Endodermal cell (in vitro differentiated cells): Measurements from ENCODE around the gene ZNF618. TPM values are rescaled to one million over a fixed set of nuclear protein-coding genes. Genes with fewer than 3 reads are reported as not detected.

Experiments
- DNase-seq: peaks from one replicate; pipeline ENCODE4 v3.0.0-alpha.2; 2017
- H3K27ac ChIP-seq: 2 replicates; pipeline ENCODE4 v1.5.1; 2013; ENCODE audit warnings: mild to moderate bottlenecking, low read depth, low read length, moderate library complexity
- H3K27me3 ChIP-seq: 2 replicates; pipeline ENCODE4 v1.6.1; 2013; ENCODE audit warnings: mild to moderate bottlenecking, low read length, moderate library complexity; ENCODE audit not compliant: insufficient read depth, control insufficient read depth, poor library complexity, severe bottlenecking
- H3K36me3 ChIP-seq: 2 replicates; pipeline ENCODE4 v1.7.0; 2013; ENCODE audit warnings: mild to moderate bottlenecking, low read length, moderate library complexity; ENCODE audit not compliant: control insufficient read depth, insufficient read depth
- H3K4me1 ChIP-seq: one replicate; pipeline ENCODE4 v1.7.0; 2013; ENCODE audit warnings: low read length; ENCODE audit not compliant: control insufficient read depth, insufficient read depth
- H3K4me3 ChIP-seq: 2 replicates; pipeline ENCODE4 v1.5.1; 2013; ENCODE audit warnings: mild to moderate bottlenecking, low read length, moderate library complexity
- H3K9ac ChIP-seq: 2 replicates; pipeline ENCODE4 v1.6.1; 2013; ENCODE audit warnings: mild to moderate bottlenecking, low read length, moderate library complexity; ENCODE audit not compliant: poor library complexity, severe bottlenecking; ENCODE audit errors: extremely low read depth
- H3K9me3 ChIP-seq: 2 replicates; pipeline ENCODE4 v1.6.1; 2013; ENCODE audit warnings: mild to moderate bottlenecking, low read length, moderate library complexity; ENCODE audit not compliant: control insufficient read depth
- H3K27ac Mint-ChIP-seq: 2 replicates; pipeline ENCODE4 v1.8.0; 2020; ENCODE audit warnings: mixed read lengths
- H3K27me3 Mint-ChIP-seq: 2 replicates; pipeline ENCODE4 v1.8.0; 2021; ENCODE audit warnings: mild to moderate bottlenecking, mixed read lengths; ENCODE audit not compliant: insufficient read depth
- H3K36me3 Mint-ChIP-seq: 2 replicates; pipeline ENCODE4 v1.8.0; 2020; ENCODE audit warnings: low read depth, mixed read lengths
- H3K4me1 Mint-ChIP-seq: 2 replicates; pipeline ENCODE4 v1.8.0; 2020; ENCODE audit warnings: mixed read lengths
- H3K4me3 Mint-ChIP-seq: 2 replicates; pipeline ENCODE4 v1.8.0; 2020; ENCODE audit warnings: mild to moderate bottlenecking, moderate library complexity, mixed read lengths
- H3K9me3 Mint-ChIP-seq: 2 replicates; pipeline ENCODE4 v1.8.0; 2020; ENCODE audit warnings: mild to moderate bottlenecking, mixed read lengths
- WGBS, 2 experiments: methylation state at CpG; one replicate each; pipeline versions ENCODE4 v1.1.5 to v1.1.7; 2013; ENCODE audit warnings: missing lambda C conversion rate in 2 of 2, mixed read lengths in 1 of 2; ENCODE audit not compliant: insufficient coverage in 1 of 2, insufficient read length in 1 of 2; 5-methylcytosine and 5-hydroxymethylcytosine counted together
- total RNA-seq, 2 donors: library from RNA; stranded (reverse); fragmentation: NEBNext Ultra II Directional in 1 of 2; extraction: Animal tissue kit (Norgen Biotek cat#: 25700) in 1 of 2; gene quantifications; 2 replicates in 1 of 2; 3 replicates in 1 of 2; pipeline ENCODE4 v1.2.1, GENCODE V29; 2021
- TF ChIP-seq, protein P1 (sequence below): fragments of 200-600 bp; sonication (generic); conservative IDR thresholded peaks from 2 replicates; pipeline ENCODE4 v1.5.0; 2021; ENCODE audit warnings: antibody characterized with exemption, mild to moderate bottlenecking

The ZNF618 gene
- total RNA-seq, 2 donors from 2014 or later, result 34.5 to 37.5 TPM

DNA sequence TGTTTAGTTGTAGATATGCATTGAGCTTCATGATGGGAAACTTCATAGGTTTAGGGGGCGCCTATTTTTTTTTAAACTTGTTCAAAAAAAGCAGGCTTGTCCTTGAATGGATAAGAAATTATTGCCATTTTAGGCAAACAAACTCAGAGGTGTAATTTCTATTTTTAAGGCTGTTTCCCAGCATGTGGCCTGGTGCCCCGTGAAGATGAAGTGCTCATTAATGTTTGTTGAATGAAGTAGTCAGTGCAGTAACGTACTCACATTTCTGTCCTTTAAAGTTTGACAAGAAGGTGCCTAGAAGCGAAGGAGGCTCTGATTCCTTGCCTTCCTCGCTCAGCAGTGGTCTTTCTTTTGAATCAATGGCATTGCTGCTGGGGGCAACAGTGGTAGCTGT lies 54.3 kb downstream of the ZNF618 start:
- 87% methylated on average over 2 to 5 of the region's 5 CpGs for WGBS, 2 experiments
- H3K27ac ChIP-seq, result no peak overlapping the region

DNA sequence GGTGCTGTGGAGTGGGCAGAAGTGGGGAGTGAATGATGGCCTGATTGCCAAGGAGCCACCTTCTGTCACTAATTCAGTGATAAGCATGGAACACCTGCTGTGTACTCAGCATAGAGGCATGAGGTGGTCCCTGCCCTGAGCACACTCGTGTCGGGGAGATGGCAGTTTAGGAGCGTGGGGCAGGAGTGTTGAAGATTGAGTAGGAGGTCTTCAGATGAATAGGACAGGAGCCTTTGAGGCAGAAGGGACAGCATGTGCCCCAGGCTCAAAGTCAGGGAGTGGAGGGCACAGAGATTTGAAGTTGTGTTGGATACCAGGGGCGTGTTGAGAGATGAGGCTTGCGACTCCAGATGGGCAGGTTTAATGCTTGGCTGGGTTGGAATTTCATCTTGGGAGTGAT lies 55.0 kb downstream of the ZNF618 start:
- peaks cover 35% of the 10 kb centered on the region for H3K9me3 ChIP-seq
- Mint-ChIP-seq H3K27ac (no peak overlapping the region), H3K36me3 (peaks cover 9% of the 10 kb centered on the region), H3K27me3 (no peaks in the 10 kb centered on the region), H3K4me1 (peaks cover 2% of the 10 kb centered on the region), H3K4me3 (no peak overlapping the region), H3K9me3 (peaks cover 30% of the 10 kb centered on the region)
- no peak overlapping the region for H3K9ac ChIP-seq
- TF ChIP-seq, protein P1, sequence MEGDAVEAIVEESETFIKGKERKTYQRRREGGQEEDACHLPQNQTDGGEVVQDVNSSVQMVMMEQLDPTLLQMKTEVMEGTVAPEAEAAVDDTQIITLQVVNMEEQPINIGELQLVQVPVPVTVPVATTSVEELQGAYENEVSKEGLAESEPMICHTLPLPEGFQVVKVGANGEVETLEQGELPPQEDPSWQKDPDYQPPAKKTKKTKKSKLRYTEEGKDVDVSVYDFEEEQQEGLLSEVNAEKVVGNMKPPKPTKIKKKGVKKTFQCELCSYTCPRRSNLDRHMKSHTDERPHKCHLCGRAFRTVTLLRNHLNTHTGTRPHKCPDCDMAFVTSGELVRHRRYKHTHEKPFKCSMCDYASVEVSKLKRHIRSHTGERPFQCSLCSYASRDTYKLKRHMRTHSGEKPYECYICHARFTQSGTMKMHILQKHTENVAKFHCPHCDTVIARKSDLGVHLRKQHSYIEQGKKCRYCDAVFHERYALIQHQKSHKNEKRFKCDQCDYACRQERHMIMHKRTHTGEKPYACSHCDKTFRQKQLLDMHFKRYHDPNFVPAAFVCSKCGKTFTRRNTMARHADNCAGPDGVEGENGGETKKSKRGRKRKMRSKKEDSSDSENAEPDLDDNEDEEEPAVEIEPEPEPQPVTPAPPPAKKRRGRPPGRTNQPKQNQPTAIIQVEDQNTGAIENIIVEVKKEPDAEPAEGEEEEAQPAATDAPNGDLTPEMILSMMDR, result no peak
- no peak overlapping the region for H3K4me3 ChIP-seq
- 91 to 96% methylated on average over 5 of the region's 5 CpGs for WGBS, 2 experiments
- peaks cover 2% of the 10 kb centered on the region for H3K4me1 ChIP-seq
- no peak overlapping the region for H3K27ac ChIP-seq
- H3K36me3 ChIP-seq, result no peaks in the 10 kb centered on the region
- no peak for DNase-seq
- no peaks in the 10 kb centered on the region for H3K27me3 ChIP-seq

More for the DNA sequence above, 54.3 kb downstream of the ZNF618 start:
- Mint-ChIP-seq H3K4me1 (peaks cover under 1% of the 10 kb centered on the region), H3K36me3 (peaks cover 9% of the 10 kb centered on the region), H3K4me3 (no peak overlapping the region), H3K9me3 (peaks cover 34% of the 10 kb centered on the region), H3K27me3 (no peaks in the 10 kb centered on the region), H3K27ac (no peak overlapping the region)
- no peak for DNase-seq
- Histone ChIP-seq H3K36me3 (no peaks in the 10 kb centered on the region), H3K9ac (no peak overlapping the region), H3K27me3 (no peaks in the 10 kb centered on the region), H3K9me3 (peaks cover 42% of the 10 kb centered on the region), H3K4me3 (no peak overlapping the region), H3K4me1 (peaks cover 2% of the 10 kb centered on the region)
- TF ChIP-seq, protein P1, result no peak

DNA sequence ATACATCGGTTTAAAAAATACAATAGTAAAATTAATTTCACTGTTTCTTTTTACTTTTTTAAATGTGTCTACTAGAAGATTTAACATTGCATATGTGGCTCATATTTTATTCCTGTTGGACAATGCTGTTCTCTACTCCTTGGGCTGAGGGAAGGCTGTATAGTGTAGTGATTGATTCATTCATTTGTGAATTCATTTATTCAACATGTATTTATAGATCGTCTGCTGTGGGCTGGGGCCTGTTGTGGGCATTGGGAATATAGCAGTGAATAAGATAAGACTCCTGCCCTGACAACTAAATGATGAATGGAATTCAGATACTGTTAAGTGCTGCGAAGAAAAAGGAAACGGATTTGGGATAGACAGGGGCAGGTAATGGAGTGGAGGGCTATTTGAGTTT lies 55.7 kb downstream of the ZNF618 start:
- H3K27ac Mint-ChIP-seq, result no peak overlapping the region
- H3K4me1 Mint-ChIP-seq, result peaks cover 2% of the 10 kb centered on the region
- 91 to 100% methylated on average over 1 to 3 of the region's 4 CpGs for WGBS, 2 experiments
- DNase-seq, result no peak
- Histone ChIP-seq H3K4me3 (no peak overlapping the region), H3K9ac (no peak overlapping the region), H3K36me3 (no peaks in the 10 kb centered on the region), H3K9me3 (peaks cover 29% of the 10 kb centered on the region), H3K27ac (no peak overlapping the region), H3K4me1 (peaks cover 2% of the 10 kb centered on the region), H3K27me3 (no peaks in the 10 kb centered on the region)
- peaks cover 24% of the 10 kb centered on the region for H3K9me3 Mint-ChIP-seq
- no peaks in the 10 kb centered on the region for H3K27me3 Mint-ChIP-seq
- peaks cover 9% of the 10 kb centered on the region for H3K36me3 Mint-ChIP-seq
- no peak overlapping the region for H3K4me3 Mint-ChIP-seq
- TF ChIP-seq, protein P1, result no peak
